H1 (cell line): ENCODE data around the gene ZNF565. TPM values are rescaled to one million over a fixed set of nuclear protein-coding genes. Genes with fewer than 3 reads are reported as not detected.

ENCODE experiments used
- BACH1 ChIP-seq: IDR thresholded peaks from 2 replicates; pipeline ENCODE4 v1.6.1; 2012; ENCODE audit warnings: low read length, improper control_type of control experiment
- BCL11A ChIP-seq, 2 experiments: IDR thresholded peaks; one replicate each; pipeline ENCODE4 v1.6.1; 2011; ENCODE audit warnings: low read depth in 2 of 2, low read length in 2 of 2, mild to moderate bottlenecking in 2 of 2
- BRCA1 ChIP-seq: IDR thresholded peaks from 2 replicates; pipeline ENCODE4 v1.6.1; 2012; ENCODE audit warnings: low read depth, low read length, improper control_type of control experiment
- CBX8 ChIP-seq: fragments of 300-800, 300-1000 bp; sonication (generic); IDR thresholded peaks from 2 replicates; pipeline ENCODE4 v1.7.1; 2016; ENCODE audit warnings: low read depth, low read length, borderline replicate concordance
- CEBPB ChIP-seq: IDR thresholded peaks from 2 replicates; pipeline ENCODE4 v1.6.1; 2012; ENCODE audit warnings: low read depth, low read length
- CHD2 ChIP-seq: IDR thresholded peaks from 2 replicates; pipeline ENCODE4 v1.6.1; 2012; ENCODE audit warnings: low read length, improper control_type of control experiment
- HDAC2 ChIP-seq, 2 experiments: fragments of 300-600 bp in 1 of 2; sonication (generic) in 1 of 2; IDR thresholded peaks; 2 replicates each; pipeline ENCODE4 v1.6.1; 2011 to 2012; ENCODE audit warnings: low read depth in 2 of 2, low read length in 2 of 2, mild to moderate bottlenecking in 2 of 2, moderate library complexity in 2 of 2, borderline replicate concordance in 1 of 2, inconsistent platforms in 1 of 2
- HDAC6 ChIP-seq: IDR thresholded peaks from one replicate; pipeline ENCODE4 v1.7.1; 2012; ENCODE audit warnings: low read depth, mild to moderate bottlenecking, inconsistent platforms, low read length, moderate library complexity
- JUND ChIP-seq: IDR thresholded peaks from 2 replicates; pipeline ENCODE4 v1.6.1; 2011; ENCODE audit warnings: mild to moderate bottlenecking, improper control_type of control experiment, low read length
- KDM4A ChIP-seq: IDR thresholded peaks from one replicate; pipeline ENCODE4 v1.7.1; 2012; ENCODE audit warnings: low read depth, mild to moderate bottlenecking, moderate library complexity, low read length, inconsistent platforms; ENCODE audit not compliant: severe bottlenecking
- NRF1 ChIP-seq: IDR thresholded peaks from 2 replicates; pipeline ENCODE4 v1.6.1; 2011; ENCODE audit warnings: mild to moderate bottlenecking, low read depth, low read length, improper control_type of control experiment
- POLR2AphosphoS5 ChIP-seq: IDR thresholded peaks from 2 replicates; pipeline ENCODE4 v1.6.1; 2011; ENCODE audit warnings: low read depth, low read length
- SP2 ChIP-seq: IDR thresholded peaks from 2 replicates; pipeline ENCODE4 v1.6.1; 2012; ENCODE audit warnings: mild to moderate bottlenecking, low read length, inconsistent platforms
- SP4 ChIP-seq: IDR thresholded peaks from 2 replicates; pipeline ENCODE4 v1.6.1; 2012; ENCODE audit warnings: low read length, inconsistent platforms
- SUZ12 ChIP-seq: fragments of 200-600 bp; sonication (generic); IDR thresholded peaks from 2 replicates; pipeline ENCODE4 v1.6.1; 2012; ENCODE audit warnings: mild to moderate bottlenecking, inconsistent platforms, low read length, moderate library complexity, mixed read lengths
- TAF7 ChIP-seq: optimal IDR thresholded peaks from 2 replicates; pipeline ENCODE3; 2011; ENCODE audit warnings: low read depth, mild to moderate bottlenecking, inconsistent platforms, low read length, moderate library complexity, borderline replicate concordance
- polyA plus RNA-seq, 7 experiments: library from polyadenylated mRNA; depleted of rRNA in 3 of 7; stranded (reverse) in 5 of 7; unstranded in 2 of 7; fragments of >200 nt in 5 of 7; fragments of 200-250 nt in 2 of 7; gene quantifications; 1 replicate in 5 of 7; 2 replicates in 1 of 7; 4 replicates in 1 of 7; pipeline versions ENCODE4 v1.2.1 to v1.2.3, GENCODE V29; 2011 to 2013; ENCODE audit warnings: missing spikeins in 2 of 7, mixed read lengths in 2 of 7
- total RNA-seq: library from RNA; stranded (reverse); fragmentation: NEBNext Ultra II Directional; extraction: Animal tissue kit (Norgen Biotek cat#: 25700); gene quantifications from 2 replicates; pipeline ENCODE4 v1.2.1, GENCODE V29; 2021
- TF ChIP-seq, protein P1 (sequence below): IDR thresholded peaks from 2 replicates; pipeline ENCODE4 v1.6.1; 2012; ENCODE audit warnings: low read length, inconsistent platforms
- TF ChIP-seq, protein P2 (sequence below), 3 experiments: IDR thresholded peaks; 1 replicate in 2 of 3; 2 replicates in 1 of 3; pipeline versions ENCODE4 v1.5.1 to v1.6.1; 2011; ENCODE audit warnings: low read length in 3 of 3, mild to moderate bottlenecking in 3 of 3, inconsistent platforms in 2 of 3, low read depth in 1 of 3, moderate library complexity in 1 of 3; ENCODE audit not compliant: insufficient read depth in 1 of 3; ENCODE audit errors: control extremely low read depth in 1 of 3
- TF ChIP-seq, protein P3 (sequence below): IDR thresholded peaks from 2 replicates; pipeline ENCODE4 v1.6.1; 2012; ENCODE audit warnings: inconsistent platforms

ZNF565 gene
- total and polyA plus RNA-seq, 2 of the 8 experiments (the other 6 are each of a cell fraction or from before 2014, with no cell fraction given) = 0.89 to 3.1 TPM

DNA sequence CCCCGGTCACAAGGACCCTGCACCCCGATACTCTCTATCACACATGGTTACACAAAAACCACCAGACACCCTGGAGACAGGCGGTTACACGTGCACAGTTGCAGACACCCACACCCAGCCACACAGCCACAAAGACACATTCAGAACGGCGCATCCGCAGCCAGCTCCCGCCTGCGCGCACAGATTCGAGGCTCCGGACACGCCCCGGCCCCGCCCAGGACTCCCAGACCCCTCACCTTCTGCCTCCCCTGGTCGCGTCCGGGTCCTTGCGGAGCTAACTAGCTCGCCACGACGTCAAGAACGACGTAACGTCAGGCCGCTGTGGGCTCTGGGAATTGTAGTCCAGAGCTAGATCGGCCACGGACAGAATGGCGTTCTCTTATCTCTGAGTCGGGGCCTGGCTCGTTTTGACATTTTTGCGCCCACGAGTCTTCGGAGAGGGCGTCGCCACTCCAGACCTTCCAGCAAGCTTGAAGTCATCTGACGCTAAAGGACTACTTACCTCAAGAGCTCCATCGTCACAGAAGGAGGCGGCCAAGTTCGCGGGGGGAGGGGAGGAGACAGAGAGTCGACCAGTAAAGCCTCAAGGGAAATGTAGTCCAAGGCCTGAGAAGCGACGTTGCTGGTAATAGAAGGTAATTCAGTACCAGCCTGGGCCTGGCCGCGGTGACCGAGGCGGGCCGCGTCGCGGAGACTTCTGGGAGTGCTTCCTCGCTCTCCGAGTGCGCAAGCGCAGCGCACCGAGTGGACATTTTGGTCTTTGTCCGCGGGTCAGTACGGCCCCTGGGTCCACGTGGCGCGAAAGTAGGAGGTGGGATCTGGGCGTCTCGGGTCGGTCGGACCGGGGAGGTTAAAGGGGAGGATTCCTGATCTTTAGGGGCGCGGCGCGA is at the start of gene ZNF565, which contains the start of gene ZNF146 (continued):
- TF ChIP-seq POLR2AphosphoS5 = peak; percentile 94
- peak; percentile 84 for TF ChIP-seq KDM4A
- no peak for TF ChIP-seq HDAC6
- no peak for TF ChIP-seq BCL11A (IDR thresholded peaks at IDR 0.05; ENCODE audit: low read depth in 2 of 2, low read length in 2 of 2)
- TF ChIP-seq, protein P1, sequence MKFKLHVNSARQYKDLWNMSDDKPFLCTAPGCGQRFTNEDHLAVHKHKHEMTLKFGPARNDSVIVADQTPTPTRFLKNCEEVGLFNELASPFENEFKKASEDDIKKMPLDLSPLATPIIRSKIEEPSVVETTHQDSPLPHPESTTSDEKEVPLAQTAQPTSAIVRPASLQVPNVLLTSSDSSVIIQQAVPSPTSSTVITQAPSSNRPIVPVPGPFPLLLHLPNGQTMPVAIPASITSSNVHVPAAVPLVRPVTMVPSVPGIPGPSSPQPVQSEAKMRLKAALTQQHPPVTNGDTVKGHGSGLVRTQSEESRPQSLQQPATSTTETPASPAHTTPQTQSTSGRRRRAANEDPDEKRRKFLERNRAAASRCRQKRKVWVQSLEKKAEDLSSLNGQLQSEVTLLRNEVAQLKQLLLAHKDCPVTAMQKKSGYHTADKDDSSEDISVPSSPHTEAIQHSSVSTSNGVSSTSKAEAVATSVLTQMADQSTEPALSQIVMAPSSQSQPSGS = no peak
- 0 out of 2 replicates have a peak, but pooled peaks have one; percentile 26 for TF ChIP-seq JUND
- TF ChIP-seq SP2 = no peak
- TF ChIP-seq, protein P2, sequence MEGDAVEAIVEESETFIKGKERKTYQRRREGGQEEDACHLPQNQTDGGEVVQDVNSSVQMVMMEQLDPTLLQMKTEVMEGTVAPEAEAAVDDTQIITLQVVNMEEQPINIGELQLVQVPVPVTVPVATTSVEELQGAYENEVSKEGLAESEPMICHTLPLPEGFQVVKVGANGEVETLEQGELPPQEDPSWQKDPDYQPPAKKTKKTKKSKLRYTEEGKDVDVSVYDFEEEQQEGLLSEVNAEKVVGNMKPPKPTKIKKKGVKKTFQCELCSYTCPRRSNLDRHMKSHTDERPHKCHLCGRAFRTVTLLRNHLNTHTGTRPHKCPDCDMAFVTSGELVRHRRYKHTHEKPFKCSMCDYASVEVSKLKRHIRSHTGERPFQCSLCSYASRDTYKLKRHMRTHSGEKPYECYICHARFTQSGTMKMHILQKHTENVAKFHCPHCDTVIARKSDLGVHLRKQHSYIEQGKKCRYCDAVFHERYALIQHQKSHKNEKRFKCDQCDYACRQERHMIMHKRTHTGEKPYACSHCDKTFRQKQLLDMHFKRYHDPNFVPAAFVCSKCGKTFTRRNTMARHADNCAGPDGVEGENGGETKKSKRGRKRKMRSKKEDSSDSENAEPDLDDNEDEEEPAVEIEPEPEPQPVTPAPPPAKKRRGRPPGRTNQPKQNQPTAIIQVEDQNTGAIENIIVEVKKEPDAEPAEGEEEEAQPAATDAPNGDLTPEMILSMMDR (IDR thresholded peaks at IDR 0.05; ENCODE audit: control extremely low read depth in 1 of 3, insufficient read depth in 1 of 3, low read depth in 1 of 3, low read length in 3 of 3) = no peak
- TF ChIP-seq NRF1 = peak; percentile 83
- TF ChIP-seq, protein P3, sequence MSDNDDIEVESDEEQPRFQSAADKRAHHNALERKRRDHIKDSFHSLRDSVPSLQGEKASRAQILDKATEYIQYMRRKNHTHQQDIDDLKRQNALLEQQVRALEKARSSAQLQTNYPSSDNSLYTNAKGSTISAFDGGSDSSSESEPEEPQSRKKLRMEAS = peak; percentile 98
- TF ChIP-seq HDAC2 (IDR thresholded peaks at IDR 0.05; ENCODE audit: borderline replicate concordance in 1 of 2, low read depth in 2 of 2, low read length in 2 of 2) = 0 out of 4 replicates have a peak, but pooled peaks of 1 of the 2 experiments have one; percentile 72
- no peak for TF ChIP-seq CEBPB
- TF ChIP-seq BACH1 = 0 out of 2 replicates have a peak, but pooled peaks have one; percentile 7
- TF ChIP-seq CBX8 = no peak
- 0 out of 2 replicates have a peak, but pooled peaks have one; percentile 9 for TF ChIP-seq CHD2
- TF ChIP-seq TAF7 = peak; percentile 71
- no peak; the same call in 1 of the 2 replicates for TF ChIP-seq BRCA1
- TF ChIP-seq SP4 = no peak
- TF ChIP-seq SUZ12 = no peak
